Stomach (tissue), 9 donors: ENCODE data around the gene SPI1. TPM values are rescaled to one million over a fixed set of nuclear protein-coding genes. Genes with fewer than 3 reads are reported as not detected.

ENCODE experiments used
- DNase-seq, 2 donors: peaks; one replicate each; pipeline versions ENCODE4 v3.0.0 to v3.0.0-alpha.2; 2013 to 2019
- H3K27ac ChIP-seq, 5 donors: fragments of 200-600 bp in 4 of 5; sonication (generic) in 4 of 5; one replicate each; pipeline ENCODE4 v1.5.1; 2013 to 2019; ENCODE audit warnings: mild to moderate bottlenecking in 1 of 5, moderate library complexity in 1 of 5
- H3K27me3 ChIP-seq, 3 donors: fragments of 200-600 bp; sonication (generic); one replicate each; pipeline ENCODE4 v1.5.1; 2017 to 2019; ENCODE audit warnings: mixed run types in 1 of 3
- H3K36me3 ChIP-seq, 4 donors: fragments of 200-600 bp; sonication (generic); 1 replicate in 3 of 4; 2 replicates in 1 of 4; pipeline ENCODE4 v1.5.1; 2016 to 2019
- H3K4me1 ChIP-seq, 4 donors: fragments of 200-600 bp; sonication (generic); one replicate each; pipeline ENCODE4 v1.5.1; 2016 to 2019
- H3K4me3 ChIP-seq, 4 donors: fragments of 200-600 bp; sonication (generic) in 3 of 4; one replicate each; pipeline ENCODE4 v1.5.1; 2016 to 2019; ENCODE audit warnings: mild to moderate bottlenecking in 1 of 4
- H3K9me3 ChIP-seq, 4 donors: fragments of 200-600 bp; sonication (generic); one replicate each; pipeline ENCODE4 v1.5.1; 2016 to 2019
- CTCF ChIP-seq, 7 experiments: fragments of 450-650 bp in 4 of 7; fragments of 200-600 bp in 3 of 7; sonication (generic) in 3 of 7; IDR thresholded peaks; one replicate each; pipeline ENCODE4 v1.5.1; 2016 to 2019; ENCODE audit warnings: antibody characterized with exemption in 7 of 7, control low read depth in 2 of 7, mild to moderate bottlenecking in 1 of 7
- EP300 ChIP-seq: sonication (generic); formaldehyde crosslinking; IDR thresholded peaks from one replicate; pipeline ENCODE4 v1.6.1; 2017; ENCODE audit warnings: antibody characterized with exemption
- POLR2A ChIP-seq, 4 donors: fragments of 450-650 bp; IDR thresholded peaks; one replicate each; pipeline ENCODE4 v1.6.1; 2016; ENCODE audit warnings: antibody characterized with exemption in 4 of 4, control low read depth in 2 of 4, mild to moderate bottlenecking in 1 of 4, moderate library complexity in 1 of 4
- POLR2AphosphoS5 ChIP-seq, 3 donors: sonication (generic); formaldehyde crosslinking; IDR thresholded peaks; one replicate each; pipeline ENCODE4 v1.6.1; 2016; ENCODE audit warnings: antibody characterized with exemption in 3 of 3
- whole genome bisulfite sequencing, 5 donors: extraction: QIAGEN DNeasy Blood & Tissue Kit in 3 of 5; methylation state at CpG; one replicate each; pipeline versions ENCODE4 v1.1.5 to v1.1.7; 2013 to 2018; 5-methylcytosine and 5-hydroxymethylcytosine counted together
- intact Hi-C: fragments of 100-400 bp; cut with DNase I; formaldehyde crosslinking; loops from one replicate; pipeline ENCODE4 v1.15.1; 2023; ENCODE audit warnings: low total_unique reads
- polyA plus RNA-seq, 3 donors: library from polyadenylated mRNA; stranded (reverse); fragments of 200-250 nt; gene quantifications; one replicate each; pipeline ENCODE4 v1.2.3, GENCODE V29; 2013
- total RNA-seq, 5 donors: library from RNA; depleted of rRNA; stranded (reverse); fragments of >200 nt; gene quantifications; one replicate each; pipeline versions ENCODE4 v1.1.0 to v1.2.3, GENCODE V29; 2014 to 2016
- donor health status: healthy with polysubstance abuse.
- donor health status: Bipolar disorder and iron deficiency.
- donor health status: healthy.

SPI1 gene
- total and polyA plus RNA-seq, 8 donors: 2.6 to 24.3 (median 8.2) TPM

- peak overlapping the region in 1 of 4 donors; percentile 9 for H3K4me3 ChIP-seq
- intact Hi-C loops: no loop called here
- no peaks in the 10 kb centered on the region for H3K27me3 ChIP-seq
- no peak for TF ChIP-seq POLR2A (IDR thresholded peaks at IDR 0.05)
- peak in 1 of 3 donors; percentile 82 for TF ChIP-seq POLR2AphosphoS5 (IDR thresholded peaks at IDR 0.05)
- H3K27ac ChIP-seq: peak overlapping the region; percentile 46 to 69 (median 57)
- H3K36me3 ChIP-seq: peaks cover 0 to 28% (median 0%) of the 10 kb centered on the region in 4 donors
- H3K4me1 ChIP-seq: peaks cover 24 to 41% (median 28%) of the 10 kb centered on the region in 4 donors
- WGBS, 5 donors: 35 to 57% (median 44%) methylated on average over 9 to 21 of the region's 21 CpGs
- no peaks in the 10 kb centered on the region for H3K9me3 ChIP-seq
- DNase-seq: peak; percentile 77 to 88
These were observed 46.7 kb downstream of the SPI1 start for GRCh38 chr11:47331454-47332302.

- Histone ChIP-seq H3K9me3 (no peaks in the 10 kb centered on the region), H3K27me3 (no peaks in the 10 kb centered on the region), H3K4me1 (peaks cover 24 to 54% (median 30%) of the 10 kb centered on the region in 4 donors), H3K36me3 (peaks cover 0 to 42% (median 0%) of the 10 kb centered on the region in 4 donors), H3K4me3 (no peak overlapping the region), H3K27ac (peak overlapping the region; percentile 22 to 69 (median 52))
- WGBS, 5 donors: 38 to 53% (median 46%) methylated on average over 10 to 16 of the region's 16 CpGs
- TF ChIP-seq EP300: no peak
- no peak for TF ChIP-seq POLR2AphosphoS5 (IDR thresholded peaks at IDR 0.05)
- peak in 2 of 7 experiments; percentile 11 to 18 for TF ChIP-seq CTCF (IDR thresholded peaks at IDR 0.05)
- no peak for TF ChIP-seq POLR2A (IDR thresholded peaks at IDR 0.05)
- DNase-seq: peak; percentile 64
- intact Hi-C loops: no loop called here
These were observed 48.1 kb downstream of the SPI1 start for GRCh38 chr11:47329987-47330931.

GRCh38 chr11:47329431-47329986 lies 48.8 kb downstream of the SPI1 start:
- Histone ChIP-seq H3K4me3 (no peak overlapping the region), H3K36me3 (peaks cover 0 to 47% (median 0%) of the 10 kb centered on the region in 4 donors), H3K27me3 (no peaks in the 10 kb centered on the region), H3K4me1 (peaks cover 24 to 56% (median 31%) of the 10 kb centered on the region in 4 donors), H3K9me3 (no peaks in the 10 kb centered on the region), H3K27ac (peak overlapping the region in 4 of 5 donors; percentile 44 to 69 (median 56))
- WGBS, 5 donors: 68 to 78% (median 74%) methylated on average over 12 of the region's 12 CpGs
- no peak for DNase-seq
- no peak for TF ChIP-seq POLR2AphosphoS5 (IDR thresholded peaks at IDR 0.05)
- TF ChIP-seq CTCF (IDR thresholded peaks at IDR 0.05): no peak
- TF ChIP-seq POLR2A (IDR thresholded peaks at IDR 0.05): no peak
- no peak for TF ChIP-seq EP300
- intact Hi-C loops: no loop called here

GRCh38 chr11:47328449-47329390 lies 49.6 kb downstream of the SPI1 start:
- H3K36me3 ChIP-seq: peaks cover 0 to 48% (median 0%) of the 10 kb centered on the region in 4 donors
- no peak overlapping the region for H3K4me3 ChIP-seq
- peak overlapping the region in 1 of 5 donors; percentile 44 for H3K27ac ChIP-seq
- peaks cover 24 to 56% (median 31%) of the 10 kb centered on the region in 4 donors for H3K4me1 ChIP-seq
- H3K27me3 ChIP-seq: no peaks in the 10 kb centered on the region
- intact Hi-C loops: no loop called here
- no peak for TF ChIP-seq POLR2A (IDR thresholded peaks at IDR 0.05)
- no peak for TF ChIP-seq CTCF (IDR thresholded peaks at IDR 0.05)
- no peak for TF ChIP-seq POLR2AphosphoS5 (IDR thresholded peaks at IDR 0.05)
- TF ChIP-seq EP300: no peak
- no peaks in the 10 kb centered on the region for H3K9me3 ChIP-seq
- WGBS, 5 donors: 87 to 91% (median 89%) methylated on average over 28 to 29 of the region's 29 CpGs
- no peak for DNase-seq
